Kidney glomerular epithelial cell (primary cell): ENCODE results near the gene DNMT1.
A peak's percentile ranks its signal among the peaks of the same experiment; 100 is the strongest.

Source experiments
- DNase-seq: peaks from one replicate; lab custom pipeline; 2025; lab: John Stamatoyannopoulos, UW

Gene DNMT1

DNA sequence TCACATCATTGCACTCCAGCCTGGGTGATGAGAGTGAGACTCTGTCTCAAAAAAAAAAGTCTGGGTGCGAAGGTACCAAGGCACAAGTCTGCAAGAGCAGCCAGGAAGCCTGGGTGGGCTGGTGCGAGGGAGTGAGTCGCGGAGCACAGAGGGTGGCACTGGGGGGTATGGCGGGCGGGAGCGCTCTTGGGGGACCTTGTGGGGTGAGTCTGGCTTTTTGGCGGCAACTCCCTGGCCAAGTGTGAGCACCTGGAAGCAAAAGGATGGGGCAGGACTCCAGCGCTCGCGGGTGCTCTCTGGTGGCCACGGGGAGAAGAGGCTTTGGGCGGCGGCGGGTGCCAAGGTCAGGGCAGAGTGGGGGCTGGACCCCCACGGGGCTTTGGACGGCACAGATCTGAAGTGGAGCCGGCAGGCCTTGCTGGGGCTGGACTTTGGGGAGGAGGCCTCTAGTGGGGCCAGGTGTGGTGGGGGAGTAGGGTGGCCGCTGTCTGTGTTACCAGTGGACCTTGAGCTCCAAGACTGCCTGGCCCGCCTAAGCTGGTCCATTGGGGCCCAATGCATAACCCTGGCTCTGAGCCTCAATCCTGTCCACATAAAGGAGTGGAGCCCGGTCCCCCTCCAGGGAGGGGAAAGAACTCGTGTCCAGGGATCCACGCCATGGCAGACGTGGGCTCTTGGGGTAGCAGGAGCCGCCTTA is 81.7 kb downstream of the DNMT1 start:
- no peak for DNase-seq

- no peak for DNase-seq
Observed at GRCh38 chr19:10112037-10112761, 82.6 kb downstream of the DNMT1 start.

GRCh38 chr19:10111405-10111811 is 83.3 kb downstream of the DNMT1 start, which contains the start of gene P2RY11:
Gene P2RY11 (plus strand): TSS chr19:10111693. CDS start chr19:10111722, 29 bp downstream.
- no peak for DNase-seq

DNA sequence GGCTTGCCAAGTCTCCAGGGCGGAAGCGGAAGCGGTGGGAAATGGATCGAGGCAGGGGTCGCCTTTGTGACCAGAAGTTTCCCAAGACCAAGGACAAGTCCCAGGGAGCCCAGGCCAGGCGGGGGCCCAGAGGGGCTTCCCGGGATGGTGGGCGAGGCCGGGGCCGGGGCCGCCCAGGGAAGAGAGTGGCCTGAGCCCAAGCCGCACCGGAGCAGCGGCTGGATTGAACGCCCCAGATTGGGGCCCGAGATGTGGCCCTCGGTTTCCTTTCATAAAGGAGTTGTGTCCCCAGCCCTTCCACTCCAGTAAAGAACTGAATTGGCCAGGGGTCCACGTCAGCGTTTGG is 83.8 kb downstream of the DNMT1 start:
- no peak for DNase-seq

DNA sequence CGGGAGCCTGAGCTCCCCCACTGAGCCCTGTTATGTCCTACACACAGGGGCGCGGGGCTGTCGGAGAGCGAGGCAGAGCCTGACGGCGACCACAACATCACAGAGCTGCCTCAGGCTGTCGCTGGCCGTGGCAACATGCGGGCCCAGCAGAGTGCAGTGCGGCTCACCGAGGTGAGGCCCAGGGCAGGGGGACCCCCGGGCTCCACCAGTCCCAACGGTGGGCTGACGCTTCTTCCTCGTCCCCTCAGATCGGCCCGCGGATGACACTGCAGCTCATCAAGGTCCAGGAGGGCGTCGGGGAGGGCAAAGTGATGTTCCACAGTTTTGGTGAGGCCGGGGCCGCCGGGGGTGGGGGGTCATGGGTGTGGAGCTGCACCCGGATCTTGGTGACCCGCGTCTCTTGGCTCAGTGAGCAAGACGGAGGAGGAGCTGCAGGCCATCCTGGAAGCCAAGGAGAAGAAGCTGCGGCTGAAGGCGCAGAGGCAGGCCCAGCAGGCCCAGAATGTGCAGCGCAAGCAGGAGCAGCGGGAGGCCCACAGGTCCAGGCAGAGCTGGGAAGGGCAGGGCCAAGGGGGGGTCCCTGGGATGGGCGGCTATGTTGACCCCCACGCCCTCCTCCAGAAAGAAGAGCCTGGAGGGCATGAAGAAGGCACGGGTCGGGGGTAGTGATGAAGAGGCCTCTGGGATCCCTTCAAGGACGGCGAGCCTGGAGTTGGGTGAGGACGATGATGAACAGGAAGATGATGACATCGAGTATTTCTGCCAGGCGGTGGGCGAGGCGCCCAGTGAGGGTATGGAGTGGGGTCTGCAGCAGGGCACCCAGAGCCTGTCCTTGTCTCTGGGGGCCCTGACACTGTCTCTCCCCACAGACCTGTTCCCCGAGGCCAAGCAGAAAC is 84.4 kb downstream of the DNMT1 start:
- DNase-seq = no peak

DNA sequence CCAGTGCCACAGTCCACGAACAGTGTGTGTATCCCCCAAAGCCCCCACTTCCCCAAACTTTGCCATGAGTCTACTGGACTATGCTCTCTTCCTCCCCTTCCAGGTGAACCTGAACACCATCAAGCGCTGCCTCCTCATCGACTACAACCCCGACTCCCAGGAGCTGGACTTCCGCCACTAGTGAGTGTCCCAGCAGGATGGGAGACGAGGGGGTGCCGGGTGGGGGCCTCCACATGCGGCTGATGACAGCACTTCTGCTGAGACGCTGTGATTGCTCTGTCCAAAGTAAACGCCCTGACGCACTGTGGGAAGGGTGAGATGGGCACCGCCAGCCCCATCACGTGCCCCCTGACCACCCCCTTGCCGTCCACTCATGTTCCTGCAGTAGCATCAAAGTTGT is 85.2 kb downstream of the DNMT1 start:
- no peak for DNase-seq

DNA sequence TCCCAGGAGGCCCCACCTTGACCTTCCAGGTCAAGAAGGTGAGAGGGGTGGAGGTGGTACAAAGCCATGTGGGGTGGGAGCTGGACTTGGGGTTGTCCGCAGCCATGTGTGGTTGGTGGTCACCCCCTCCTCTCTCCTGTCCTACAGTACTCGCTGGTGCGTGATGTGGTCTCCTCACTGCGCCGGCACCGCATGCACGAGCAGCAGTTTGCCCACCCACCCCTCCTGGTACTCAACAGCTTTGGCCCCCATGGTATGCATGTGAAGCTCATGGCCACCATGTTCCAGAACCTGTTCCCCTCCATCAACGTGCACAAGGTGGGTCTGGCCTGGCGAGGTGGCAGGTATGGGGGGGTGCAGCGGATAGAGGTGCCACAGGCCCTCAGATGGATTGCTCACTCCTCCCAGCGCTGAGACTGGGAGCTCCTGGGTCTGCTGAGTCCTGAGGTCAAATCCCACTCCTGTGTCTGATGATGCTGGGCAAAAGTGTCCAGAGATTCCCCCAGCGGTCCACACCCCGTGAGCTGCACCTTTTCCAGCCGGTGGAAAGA is 86.9 kb downstream of the DNMT1 start:
- DNase-seq = no peak

GRCh38 chr19:10107254-10107653 is 87.5 kb downstream of the DNMT1 start:
- no peak for DNase-seq

DNA sequence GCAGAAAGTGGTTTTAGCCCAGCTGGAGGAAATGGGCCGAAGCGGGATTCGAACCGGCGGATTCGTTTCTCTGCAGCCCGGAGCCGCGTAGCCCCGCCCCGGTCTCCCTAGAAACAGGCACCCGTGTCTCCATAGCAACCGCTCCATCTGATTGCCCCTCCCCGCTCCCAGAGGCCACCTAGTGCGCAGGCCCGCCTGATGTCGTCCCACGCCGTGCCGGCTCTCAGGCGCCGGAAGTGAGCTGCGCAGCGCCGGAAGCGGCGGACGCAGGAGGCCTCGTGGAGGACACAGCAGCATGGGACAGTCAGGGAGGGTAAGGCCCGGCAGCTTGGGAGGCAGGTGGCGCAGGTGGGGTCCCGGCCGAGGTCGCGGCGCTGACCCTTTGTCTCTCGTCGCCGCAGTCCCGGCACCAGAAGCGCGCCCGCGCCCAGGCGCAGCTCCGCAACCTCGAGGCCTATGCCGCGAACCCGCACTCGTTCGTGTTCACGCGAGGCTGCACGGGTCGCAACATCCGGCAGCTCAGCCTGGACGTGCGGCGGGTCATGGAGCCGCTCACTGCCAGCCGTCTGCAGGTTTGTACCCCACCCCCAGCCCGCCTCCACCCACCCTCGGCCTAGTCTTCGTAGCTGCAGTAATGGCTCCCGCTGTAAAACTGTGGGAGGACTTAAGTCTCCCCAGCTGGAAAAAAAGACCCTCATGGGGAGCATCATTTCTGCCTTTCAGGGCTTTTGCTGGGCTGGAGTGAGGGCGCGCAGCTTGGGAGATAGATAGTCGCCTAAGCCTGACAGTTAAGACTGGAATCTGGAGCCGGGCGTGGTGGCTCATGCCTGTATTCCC is 88.4 kb downstream of the DNMT1 start, which contains the start of gene PPAN:
Gene PPAN (plus strand): TSS at position 263 of the 837 bp plus-strand sequence. CDS start 33 bp downstream, at position 296.
- peak; percentile 96 for DNase-seq

- DNase-seq = no peak
Observed at GRCh38 chr19:10105509-10106099, 89.1 kb downstream of the DNMT1 start.

DNA sequence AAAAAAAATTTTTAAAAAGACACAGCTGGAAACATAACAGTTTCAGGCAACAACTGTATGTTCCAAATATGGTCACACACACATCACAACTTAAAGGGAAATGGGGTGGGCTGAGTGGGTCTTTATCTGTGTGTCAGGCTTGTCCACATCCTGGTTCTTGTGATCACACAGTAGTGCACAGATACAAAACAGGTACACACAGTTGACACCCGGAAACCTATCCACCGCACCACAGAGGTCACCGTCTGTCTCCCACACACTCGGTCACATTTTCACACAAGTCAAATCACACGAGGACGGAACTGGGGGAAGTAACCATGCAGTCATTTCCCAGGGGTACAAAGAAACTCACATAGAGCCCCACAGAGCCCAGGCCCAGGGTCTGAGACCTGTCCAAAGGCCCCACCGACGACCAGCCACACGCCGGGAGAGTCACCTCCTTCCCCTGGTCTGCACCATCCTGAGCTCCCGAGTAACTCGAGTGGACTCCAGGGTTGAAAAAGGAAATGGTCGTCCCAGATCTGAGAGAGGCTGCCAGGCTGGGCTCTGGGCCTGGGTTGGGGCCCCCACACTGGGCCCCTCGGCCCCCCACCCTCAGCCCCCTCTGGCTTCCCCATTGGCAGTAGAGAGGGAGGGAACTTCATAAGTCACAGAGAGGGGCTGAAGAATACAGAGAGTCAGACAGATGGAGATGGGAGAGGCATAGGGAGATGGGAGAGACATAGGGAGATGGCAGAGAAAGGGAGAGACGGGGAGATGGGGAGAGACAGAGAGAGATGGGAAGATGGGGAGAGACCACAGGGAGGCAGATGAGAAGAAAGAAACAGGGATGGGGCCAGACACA is 89.9 kb downstream of the DNMT1 start:
- no peak for DNase-seq

DNA sequence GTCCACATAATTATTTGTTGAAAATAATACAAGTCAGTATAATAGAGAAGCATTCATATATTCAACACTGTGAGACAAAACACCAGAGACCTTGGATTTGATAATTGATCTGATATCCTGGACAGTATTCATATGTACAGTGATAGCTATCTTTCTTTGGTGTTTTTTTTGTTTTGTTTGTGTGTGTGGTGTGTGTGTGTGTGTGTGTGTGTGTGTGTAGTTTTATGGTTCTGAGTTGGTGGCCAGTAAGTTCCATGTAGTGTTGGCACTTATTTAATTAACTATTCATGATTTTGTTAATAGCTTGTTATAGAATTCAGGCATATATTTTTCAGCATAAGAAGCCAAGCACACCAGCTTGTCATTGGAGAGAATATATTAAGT is 90.6 kb downstream of the DNMT1 start:
- no peak for DNase-seq

- DNase-seq = no peak
Observed at GRCh38 chr19:10102787-10103236, 91.9 kb downstream of the DNMT1 start.

- no peak for DNase-seq
Observed at GRCh38 chr19:10100163-10100785, 94.5 kb downstream of the DNMT1 start.

DNA sequence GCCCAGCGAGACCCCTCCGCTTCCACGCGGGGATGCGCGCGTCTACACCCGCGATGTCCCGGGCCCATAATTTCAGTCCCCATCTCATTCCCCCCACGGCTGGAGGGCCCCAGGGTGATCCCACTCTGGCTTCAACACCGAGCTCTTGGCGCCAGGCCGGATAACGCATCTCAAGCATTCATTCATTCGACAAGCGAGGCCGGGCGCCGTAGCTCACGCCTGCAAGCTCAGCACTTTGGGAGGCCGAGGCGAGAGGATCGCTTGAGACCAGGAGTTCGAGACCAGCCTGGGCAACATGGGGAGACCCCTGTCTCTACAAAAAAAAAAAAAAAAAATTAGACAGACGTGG is 98.2 kb downstream of the DNMT1 start:
- DNase-seq = no peak

- peak; percentile 66 for DNase-seq
Observed at GRCh38 chr19:10095948-10096614, 98.7 kb downstream of the DNMT1 start.

DNA sequence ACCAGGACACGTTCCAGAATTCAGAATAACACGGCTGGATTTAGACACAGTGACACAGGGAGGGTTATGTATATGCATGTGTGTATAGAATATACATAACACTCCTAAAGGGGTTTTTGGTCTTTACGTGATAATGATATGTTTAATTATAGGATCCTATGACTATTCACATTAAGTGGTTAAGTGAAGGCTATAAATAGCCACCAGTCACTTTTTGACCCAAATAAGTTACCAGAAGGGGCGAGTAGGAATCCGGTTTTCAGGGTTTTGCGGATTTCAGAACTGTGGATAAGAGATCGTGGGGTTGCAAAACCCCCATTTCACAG is 99.2 kb downstream of the DNMT1 start:
- DNase-seq = no peak

DNA sequence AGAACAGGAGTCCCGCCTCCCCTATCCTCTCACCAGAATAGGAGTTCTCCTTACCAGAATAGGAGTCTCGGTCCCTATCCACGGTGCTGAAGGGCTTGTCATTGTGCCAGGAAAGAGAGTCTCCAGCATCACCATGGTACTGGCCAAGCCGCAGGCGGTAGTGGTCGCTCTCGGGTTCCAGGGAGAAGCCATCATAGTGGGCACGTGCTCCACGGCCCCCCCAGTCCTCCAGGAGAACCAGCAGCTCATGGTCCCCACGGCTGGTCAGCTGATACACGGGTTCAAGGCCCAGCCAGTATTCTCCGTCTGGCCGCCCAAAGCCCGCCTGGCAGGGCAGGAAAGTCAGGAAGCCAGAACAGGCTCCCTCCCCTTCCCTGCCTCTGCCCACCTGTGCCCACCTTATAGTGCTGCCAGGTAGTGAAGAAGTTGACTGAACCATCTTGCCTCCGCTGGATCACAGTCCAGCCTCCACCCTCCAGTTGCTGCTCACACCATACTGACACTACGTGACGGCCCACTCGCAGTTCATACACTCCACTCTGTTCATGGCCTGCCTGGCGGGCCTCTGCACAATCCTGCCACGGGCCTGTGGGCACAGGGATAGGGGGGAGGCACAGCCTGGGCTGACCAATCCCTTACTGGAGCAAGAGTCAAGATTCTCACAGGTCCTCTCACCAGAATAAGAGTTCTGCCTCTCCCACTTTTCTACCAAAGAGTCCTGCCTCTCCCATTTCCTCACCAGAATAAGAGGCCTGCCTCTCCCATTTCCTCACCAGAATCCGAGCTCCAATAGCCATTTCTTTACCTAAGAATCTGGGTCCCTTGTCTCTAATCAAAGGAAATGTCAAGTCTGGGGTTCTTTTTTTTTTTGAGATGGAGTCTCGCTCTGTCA is 101.2 kb downstream of the DNMT1 start:
- no peak for DNase-seq
